Astrocyte of the spinal cord (primary cell): ENCODE results near the gene BBS5.
"Not testable (repeated sequence)": the region's sequence is repeated elsewhere in the genome, so short reads cannot be mapped to it uniquely, and the experiment has no call there.

Experiments used
- DNase-seq: peaks from one replicate; pipeline ENCODE4 v3.0.0; 2011; ENCODE audit warnings: low read depth, low spot score
- H3K4me3 ChIP-seq: 2 replicates; pipeline ENCODE4 v1.5.1; 2011; ENCODE audit warnings: low read depth, mild to moderate bottlenecking, low read length, moderate library complexity
- CTCF ChIP-seq: IDR thresholded peaks from 2 replicates; pipeline ENCODE4 v1.5.1; 2012; ENCODE audit warnings: low read depth, mild to moderate bottlenecking, low read length, inconsistent platforms
- in situ Hi-C: cut with HindIII; loops from 2 replicates; pipeline ENCODE4 v1.10.0; 2017; ENCODE audit warnings: low sequenced_read_pairs

The BBS5 gene

GRCh38 chr2:169479257-169480078 is at the start of gene BBS5:
BBS5 (plus strand) TSS chr2:169479494; CDS start chr2:169479554, 60 bp downstream.
- H3K4me3 ChIP-seq: peak within 1 kb of the TSS; percentile 69
- peak; percentile 59 for TF ChIP-seq CTCF
- DNase-seq: peak; percentile 90
- in situ Hi-C loops: no loop called here

GRCh38 chr2:169431772-169432171 is 47.5 kb upstream of the BBS5 start:
- in situ Hi-C loops, H3K4me3 ChIP-seq, DNase-seq: not testable (repeated sequence)

GRCh38 chr2:169434236-169434635 is 45.1 kb upstream of the BBS5 start:
- H3K4me3 ChIP-seq, in situ Hi-C loops, DNase-seq: not testable (repeated sequence)

- no peak for DNase-seq
- in situ Hi-C loops: no loop called here
These were observed 40.7 kb upstream of the BBS5 start for GRCh38 chr2:169438466-169439072.

GRCh38 chr2:169439900-169440299 is 39.4 kb upstream of the BBS5 start:
- TF ChIP-seq CTCF: no peak

More at GRCh38 chr2:169438466-169439072, 40.7 kb upstream of the BBS5 start:
- no peak overlapping the region for H3K4me3 ChIP-seq
- no peak for TF ChIP-seq CTCF

GRCh38 chr2:169446452-169446851 is 32.8 kb upstream of the BBS5 start:
- in situ Hi-C loops: no loop called here
- TF ChIP-seq CTCF: no peak
- DNase-seq: no peak
- no peak overlapping the region for H3K4me3 ChIP-seq

More at GRCh38 chr2:169439900-169440299, 39.4 kb upstream of the BBS5 start:
- in situ Hi-C loops: no loop called here
- DNase-seq: no peak
- H3K4me3 ChIP-seq: no peak overlapping the region

- in situ Hi-C loops: no loop called here
- no peak for TF ChIP-seq CTCF
- H3K4me3 ChIP-seq: no peak overlapping the region
- DNase-seq: no peak
These were observed 31.0 kb upstream of the BBS5 start for GRCh38 chr2:169448316-169448715.
